Measurements from ENCODE around the gene PDE3A.

Gene PDE3A

DNA sequence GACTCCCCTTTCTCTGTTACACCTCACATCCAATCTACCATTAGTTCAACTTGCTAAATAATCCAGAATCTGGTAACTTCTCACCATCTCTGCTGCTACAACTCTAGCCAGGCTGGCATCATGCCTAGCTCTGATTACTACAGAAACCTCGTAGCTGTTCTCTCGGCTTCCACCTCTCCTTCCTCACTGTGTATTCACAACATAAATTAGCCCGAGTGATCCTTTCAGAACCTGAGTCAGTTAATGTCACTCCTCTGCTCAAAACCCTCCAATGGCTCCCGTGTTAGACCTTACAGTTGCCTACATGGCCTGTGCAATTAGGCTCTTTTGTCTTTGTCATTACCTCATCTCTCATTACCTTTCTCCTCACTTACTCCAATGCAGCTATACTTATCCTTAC lies 139.4 kb downstream of the PDE3A start:
- Histone ChIP-seq H3K4me2 (ENCODE audit: low read depth, low read length) (no peak overlapping the region), H3K9ac (ENCODE audit: low read length) (no peak overlapping the region), H3K4me1 (ENCODE audit: low read length) (no peaks in the 10 kb centered on the region), H2AFZ (ENCODE audit: low read length) (no peak overlapping the region), H4K20me1 (ENCODE audit: insufficient read depth, low read length) (no peaks in the 10 kb centered on the region), H3K9me2 (replicated peaks; ENCODE audit: insufficient read depth, low read length) (no peaks in the 10 kb centered on the region), H3K9me3 (replicated peaks; ENCODE audit: insufficient read depth, low read length) (no peaks in the 10 kb centered on the region), H3K27me3 (replicated peaks; ENCODE audit: insufficient read depth, low read length) (no peaks in the 10 kb centered on the region), H3K27ac (ENCODE audit: low read length) (no peak overlapping the region), H3F3A (ENCODE audit: insufficient read depth, low read length) (no peaks in the 10 kb centered on the region), H3K79me2 (ENCODE audit: low read length) (no peaks in the 10 kb centered on the region), H3K4me3 (ENCODE audit: low read length) (no peak overlapping the region), H3K36me3 (replicated peaks; ENCODE audit: insufficient read depth, low read length) (no peaks in the 10 kb centered on the region)
- no peak for DNase-seq
- TF ChIP-seq EZH2phosphoT487 (IDR thresholded peaks at IDR 0.05; ENCODE audit: low read length) (no peak), EZH2 (optimal IDR thresholded peaks at IDR 0.05; ENCODE audit: low read depth, low read length) (no peak)
- TF ChIP-seq, protein P1, sequence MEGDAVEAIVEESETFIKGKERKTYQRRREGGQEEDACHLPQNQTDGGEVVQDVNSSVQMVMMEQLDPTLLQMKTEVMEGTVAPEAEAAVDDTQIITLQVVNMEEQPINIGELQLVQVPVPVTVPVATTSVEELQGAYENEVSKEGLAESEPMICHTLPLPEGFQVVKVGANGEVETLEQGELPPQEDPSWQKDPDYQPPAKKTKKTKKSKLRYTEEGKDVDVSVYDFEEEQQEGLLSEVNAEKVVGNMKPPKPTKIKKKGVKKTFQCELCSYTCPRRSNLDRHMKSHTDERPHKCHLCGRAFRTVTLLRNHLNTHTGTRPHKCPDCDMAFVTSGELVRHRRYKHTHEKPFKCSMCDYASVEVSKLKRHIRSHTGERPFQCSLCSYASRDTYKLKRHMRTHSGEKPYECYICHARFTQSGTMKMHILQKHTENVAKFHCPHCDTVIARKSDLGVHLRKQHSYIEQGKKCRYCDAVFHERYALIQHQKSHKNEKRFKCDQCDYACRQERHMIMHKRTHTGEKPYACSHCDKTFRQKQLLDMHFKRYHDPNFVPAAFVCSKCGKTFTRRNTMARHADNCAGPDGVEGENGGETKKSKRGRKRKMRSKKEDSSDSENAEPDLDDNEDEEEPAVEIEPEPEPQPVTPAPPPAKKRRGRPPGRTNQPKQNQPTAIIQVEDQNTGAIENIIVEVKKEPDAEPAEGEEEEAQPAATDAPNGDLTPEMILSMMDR (IDR thresholded peaks at IDR 0.05; ENCODE audit: low read length) = no peak

- H4K20me1 ChIP-seq (ENCODE audit: insufficient read depth, low read length) = no peaks in the 10 kb centered on the region
- no peaks in the 10 kb centered on the region for H3K9me3 ChIP-seq (replicated peaks; ENCODE audit: insufficient read depth, low read length)
- no peak overlapping the region for H3K27ac ChIP-seq (ENCODE audit: low read length)
- H3K4me1 ChIP-seq (ENCODE audit: low read length) = no peaks in the 10 kb centered on the region
- TF ChIP-seq EZH2phosphoT487 (IDR thresholded peaks at IDR 0.05; ENCODE audit: low read length) = no peak
- no peak for TF ChIP-seq EZH2 (optimal IDR thresholded peaks at IDR 0.05; ENCODE audit: low read depth, low read length)
- TF ChIP-seq, protein P1 (IDR thresholded peaks at IDR 0.05; ENCODE audit: low read length) = no peak
- H3K9me2 ChIP-seq (replicated peaks; ENCODE audit: insufficient read depth, low read length) = no peaks in the 10 kb centered on the region
- no peaks in the 10 kb centered on the region for H3F3A ChIP-seq (ENCODE audit: insufficient read depth, low read length)
- no peak for DNase-seq
- H3K79me2 ChIP-seq (ENCODE audit: low read length) = no peaks in the 10 kb centered on the region
- H2AFZ ChIP-seq (ENCODE audit: low read length) = no peak overlapping the region
- no peaks in the 10 kb centered on the region for H3K36me3 ChIP-seq (replicated peaks; ENCODE audit: insufficient read depth, low read length)
- no peak overlapping the region for H3K4me2 ChIP-seq (ENCODE audit: low read depth, low read length)
- H3K9ac ChIP-seq (ENCODE audit: low read length) = no peak overlapping the region
- no peak overlapping the region for H3K4me3 ChIP-seq (ENCODE audit: low read length)
- no peaks in the 10 kb centered on the region for H3K27me3 ChIP-seq (replicated peaks; ENCODE audit: insufficient read depth, low read length)
These were observed 140.0 kb downstream of the PDE3A start for GRCh38 chr12:20508359-20508758.

DNA sequence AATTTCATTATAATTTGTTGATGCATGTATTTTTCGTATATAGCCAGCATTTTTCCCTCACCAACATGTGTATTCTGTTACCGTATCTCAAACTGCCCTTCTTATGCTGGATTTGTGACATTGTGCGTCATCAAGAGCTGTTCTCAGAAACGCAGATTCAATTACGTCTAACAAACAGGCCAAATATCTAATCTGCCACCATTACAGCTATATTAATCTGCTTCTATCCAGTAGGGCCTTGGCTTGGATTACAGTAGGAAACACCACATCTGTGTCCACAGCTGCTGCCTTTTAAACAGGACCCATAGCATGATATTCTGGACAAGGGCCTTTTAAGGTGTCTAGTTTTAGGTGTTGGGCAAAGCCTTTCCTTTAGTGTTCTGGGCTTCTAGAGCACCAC lies 140.6 kb downstream of the PDE3A start:
- H3K79me2 ChIP-seq (ENCODE audit: low read length) = no peaks in the 10 kb centered on the region
- H3K9me3 ChIP-seq (replicated peaks; ENCODE audit: insufficient read depth, low read length) = no peaks in the 10 kb centered on the region
- H3K4me3 ChIP-seq (ENCODE audit: low read length) = no peak overlapping the region
- H3K9ac ChIP-seq (ENCODE audit: low read length) = no peak overlapping the region
- H3K9me2 ChIP-seq (replicated peaks; ENCODE audit: insufficient read depth, low read length) = no peaks in the 10 kb centered on the region
- no peak overlapping the region for H3K27ac ChIP-seq (ENCODE audit: low read length)
- no peak for DNase-seq
- TF ChIP-seq, protein P1 (IDR thresholded peaks at IDR 0.05; ENCODE audit: low read length) = no peak
- TF ChIP-seq EZH2phosphoT487 (IDR thresholded peaks at IDR 0.05; ENCODE audit: low read length) = no peak
- TF ChIP-seq EZH2 (optimal IDR thresholded peaks at IDR 0.05; ENCODE audit: low read depth, low read length) = no peak
- no peak overlapping the region for H3K4me2 ChIP-seq (ENCODE audit: low read depth, low read length)
- no peaks in the 10 kb centered on the region for H3K4me1 ChIP-seq (ENCODE audit: low read length)
- no peaks in the 10 kb centered on the region for H3K36me3 ChIP-seq (replicated peaks; ENCODE audit: insufficient read depth, low read length)
- no peaks in the 10 kb centered on the region for H3K27me3 ChIP-seq (replicated peaks; ENCODE audit: insufficient read depth, low read length)
- H3F3A ChIP-seq (ENCODE audit: insufficient read depth, low read length) = no peaks in the 10 kb centered on the region
- no peak overlapping the region for H2AFZ ChIP-seq (ENCODE audit: low read length)
- H4K20me1 ChIP-seq (ENCODE audit: insufficient read depth, low read length) = no peaks in the 10 kb centered on the region
